OCI-LY1 (cell line): ENCODE results near the gene KRT6A.

Source experiments
- H2AFZ ChIP-seq: fragments of 200-600 bp; sonication (generic), shearing (Covaris generic); 2 replicates; pipeline ENCODE4 v1.6.0; 2014; ENCODE audit warnings: antibody characterized with exemption, mild to moderate bottlenecking, low read length
- H3F3A ChIP-seq: fragments of 200-600 bp; sonication (generic), shearing (Covaris generic); 2 replicates; pipeline ENCODE4 v1.6.0; 2014; ENCODE audit warnings: mild to moderate bottlenecking, antibody characterized with exemption, low read length, moderate library complexity; ENCODE audit not compliant: insufficient read depth
- H3K27ac ChIP-seq: fragments of 200-600 bp; sonication (generic); 2 replicates; pipeline ENCODE4 v1.5.1; 2014; ENCODE audit warnings: low read length, mixed run types, mild to moderate bottlenecking, low read depth; ENCODE audit not compliant: poor library complexity, severe bottlenecking
- H3K27me3 ChIP-seq: fragments of 200-600 bp; sonication (generic); 2 replicates; pipeline ENCODE4 v1.6.0; 2014; ENCODE audit warnings: antibody characterized with exemption, mild to moderate bottlenecking, low read length, moderate library complexity; ENCODE audit not compliant: insufficient read depth
- H3K36me3 ChIP-seq: fragments of 200-600 bp; sonication (generic); 2 replicates; pipeline ENCODE4 v1.6.1; 2014; ENCODE audit warnings: mild to moderate bottlenecking, antibody characterized with exemption, low read length, moderate library complexity, mixed read lengths; ENCODE audit not compliant: insufficient read depth
- H3K4me1 ChIP-seq: fragments of 200-600 bp; sonication (generic); 2 replicates; pipeline ENCODE4 v1.5.1; 2014; ENCODE audit warnings: mild to moderate bottlenecking, low read length, moderate library complexity; ENCODE audit not compliant: insufficient read depth, severe bottlenecking
- H3K4me2 ChIP-seq: fragments of 200-600 bp; sonication (generic), shearing (Covaris generic); 2 replicates; pipeline ENCODE4 v1.6.1; 2014; ENCODE audit warnings: low read length
- H3K4me3 ChIP-seq: fragments of 200-600 bp; sonication (generic); 2 replicates; pipeline ENCODE4 v1.5.1; 2014; ENCODE audit warnings: low read length, low read depth, mild to moderate bottlenecking, mixed read lengths; ENCODE audit not compliant: poor library complexity, severe bottlenecking
- H3K79me2 ChIP-seq: fragments of 200-600 bp; shearing (Covaris generic); 2 replicates; pipeline ENCODE4 v1.6.1; 2016; ENCODE audit warnings: mixed run types, low read length, mixed read lengths; ENCODE audit not compliant: insufficient read depth
- H3K9ac ChIP-seq: fragments of 200-600 bp; sonication (generic), shearing (Covaris generic); 2 replicates; pipeline ENCODE4 v1.6.1; 2014; ENCODE audit warnings: mild to moderate bottlenecking, low read length, mixed read lengths
- H3K9me2 ChIP-seq: fragments of 200-600 bp; sonication (generic), shearing (Covaris generic); 2 replicates; pipeline ENCODE4 v1.6.1; 2014; ENCODE audit warnings: low read depth, mild to moderate bottlenecking, low read length, mixed read lengths
- H3K9me3 ChIP-seq: fragments of 200-600 bp; shearing (Covaris generic); 2 replicates; pipeline ENCODE4 v1.6.1; 2014; ENCODE audit warnings: low read length, mixed read lengths
- H4K20me1 ChIP-seq: fragments of 200-600 bp; sonication (generic), shearing (Covaris generic); 2 replicates; pipeline ENCODE4 v1.6.0; 2016; ENCODE audit warnings: mild to moderate bottlenecking, low read length; ENCODE audit not compliant: insufficient read depth
- EZH2 ChIP-seq: fragments of 200-600 bp; sonication (generic), shearing (Covaris generic); IDR thresholded peaks from 2 replicates; pipeline ENCODE4 v1.8.0; 2017; ENCODE audit warnings: borderline replicate concordance, mixed run types, mild to moderate bottlenecking, antibody characterized with exemption, low read length, moderate library complexity, mixed read lengths
- TF ChIP-seq, protein P1 (sequence below): fragments of 200-600 bp; sonication (generic), shearing (Covaris generic); IDR thresholded peaks from 2 replicates; pipeline ENCODE4 v1.5.1; 2017; ENCODE audit warnings: mild to moderate bottlenecking, antibody characterized with exemption, low read length, moderate library complexity, mixed read lengths

Gene KRT6A

DNA sequence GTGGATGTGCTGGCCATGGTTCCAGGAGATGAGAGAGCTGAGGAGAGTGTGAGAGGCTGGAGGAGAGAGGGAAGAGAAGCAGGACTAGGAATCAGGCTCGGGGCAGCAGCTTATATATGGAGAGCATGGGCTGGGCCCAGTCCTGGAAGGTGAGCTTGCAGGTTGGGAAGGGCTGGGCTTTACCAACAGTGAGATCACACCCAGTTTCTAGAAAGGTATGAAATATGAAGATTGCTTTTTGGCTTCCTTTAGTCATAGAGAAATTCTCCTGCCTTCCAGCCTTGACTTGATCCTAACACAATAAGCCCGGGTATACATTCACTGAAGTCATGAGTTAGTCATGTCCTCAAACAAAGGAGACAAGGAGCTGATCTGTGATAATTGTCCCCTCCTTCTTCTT is at the start of gene KRT6A:
KRT6A (minus strand) TSS at position 86 of the 400 bp plus-strand sequence; CDS start at position 17, 69 bp downstream.
- TF ChIP-seq EZH2, result no peak
- TF ChIP-seq, protein P1, sequence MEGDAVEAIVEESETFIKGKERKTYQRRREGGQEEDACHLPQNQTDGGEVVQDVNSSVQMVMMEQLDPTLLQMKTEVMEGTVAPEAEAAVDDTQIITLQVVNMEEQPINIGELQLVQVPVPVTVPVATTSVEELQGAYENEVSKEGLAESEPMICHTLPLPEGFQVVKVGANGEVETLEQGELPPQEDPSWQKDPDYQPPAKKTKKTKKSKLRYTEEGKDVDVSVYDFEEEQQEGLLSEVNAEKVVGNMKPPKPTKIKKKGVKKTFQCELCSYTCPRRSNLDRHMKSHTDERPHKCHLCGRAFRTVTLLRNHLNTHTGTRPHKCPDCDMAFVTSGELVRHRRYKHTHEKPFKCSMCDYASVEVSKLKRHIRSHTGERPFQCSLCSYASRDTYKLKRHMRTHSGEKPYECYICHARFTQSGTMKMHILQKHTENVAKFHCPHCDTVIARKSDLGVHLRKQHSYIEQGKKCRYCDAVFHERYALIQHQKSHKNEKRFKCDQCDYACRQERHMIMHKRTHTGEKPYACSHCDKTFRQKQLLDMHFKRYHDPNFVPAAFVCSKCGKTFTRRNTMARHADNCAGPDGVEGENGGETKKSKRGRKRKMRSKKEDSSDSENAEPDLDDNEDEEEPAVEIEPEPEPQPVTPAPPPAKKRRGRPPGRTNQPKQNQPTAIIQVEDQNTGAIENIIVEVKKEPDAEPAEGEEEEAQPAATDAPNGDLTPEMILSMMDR, result no peak
- Histone ChIP-seq H3K36me3 (no peaks in the 10 kb centered on the region), H3K4me2 (no peak within 1 kb of the TSS), H3K9me3 (no peaks in the 10 kb centered on the region), H2AFZ (no peak within 1 kb of the TSS), H3K9ac (no peak within 1 kb of the TSS), H3K4me3 (no peak within 1 kb of the TSS), H4K20me1 (no peaks in the 10 kb centered on the region), H3K9me2 (no peaks in the 10 kb centered on the region), H3K27ac (no peak within 1 kb of the TSS), H3K27me3 (no peaks in the 10 kb centered on the region), H3F3A (no peaks in the 10 kb centered on the region), H3K4me1 (no peaks in the 10 kb centered on the region), H3K79me2 (no peaks in the 10 kb centered on the region)

DNA sequence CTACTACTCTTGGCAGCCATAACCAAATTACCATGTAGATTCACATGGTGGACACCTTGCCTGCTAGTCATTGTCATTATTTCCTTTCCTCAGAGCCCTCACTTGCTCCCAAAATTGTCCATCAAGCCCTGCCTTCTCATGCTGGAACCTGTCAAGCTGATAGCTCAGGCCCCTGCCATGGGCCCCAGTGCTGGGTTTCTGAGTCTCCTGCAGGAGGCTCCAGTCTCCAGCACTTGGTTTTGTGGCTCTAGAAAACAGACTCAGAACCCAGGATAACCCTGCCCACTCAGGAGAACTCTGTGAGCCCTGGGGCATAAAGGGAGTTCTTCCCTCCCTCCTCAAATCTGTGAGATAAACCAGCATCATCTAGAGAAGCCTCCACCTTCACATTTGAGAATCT is 49.1 kb upstream of the KRT6A start:
- Histone ChIP-seq H2AFZ (no peak overlapping the region), H4K20me1 (no peaks in the 10 kb centered on the region), H3K4me3 (no peak overlapping the region), H3K9me2 (no peaks in the 10 kb centered on the region), H3K36me3 (no peaks in the 10 kb centered on the region), H3K27me3 (no peaks in the 10 kb centered on the region), H3F3A (no peaks in the 10 kb centered on the region), H3K4me1 (no peaks in the 10 kb centered on the region), H3K27ac (no peak overlapping the region), H3K9me3 (no peaks in the 10 kb centered on the region), H3K4me2 (no peak overlapping the region), H3K79me2 (no peaks in the 10 kb centered on the region), H3K9ac (no peak overlapping the region)
- TF ChIP-seq, protein P1, result no peak
- no peak for TF ChIP-seq EZH2

DNA sequence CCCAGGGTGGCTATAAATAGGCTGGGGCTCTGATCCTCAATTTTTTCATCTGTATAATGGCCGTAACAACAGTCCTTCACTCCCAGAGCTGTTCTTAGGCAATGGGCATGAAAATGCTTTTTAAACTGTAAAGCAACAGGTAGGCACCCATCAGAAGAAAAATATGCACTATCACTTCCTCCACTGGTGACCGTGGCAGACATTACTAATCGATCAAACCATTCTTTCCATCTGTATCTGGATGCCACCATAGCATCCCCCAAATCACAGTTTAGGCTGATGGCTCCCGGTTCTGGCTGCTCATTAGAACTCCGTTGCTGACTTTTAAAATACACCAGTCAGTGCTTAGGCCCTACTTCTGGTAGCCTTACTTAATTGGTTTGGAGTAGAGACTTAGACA is 48.7 kb upstream of the KRT6A start:
- H3K9ac ChIP-seq, result no peak overlapping the region
- H3K9me2 ChIP-seq, result no peaks in the 10 kb centered on the region
- H3K27ac ChIP-seq, result no peak overlapping the region
- H3K4me3 ChIP-seq, result no peak overlapping the region
- no peaks in the 10 kb centered on the region for H4K20me1 ChIP-seq
- H3K4me2 ChIP-seq, result no peak overlapping the region
- TF ChIP-seq, protein P1, result no peak
- no peak for TF ChIP-seq EZH2
- H3K9me3 ChIP-seq, result no peaks in the 10 kb centered on the region
- no peaks in the 10 kb centered on the region for H3K79me2 ChIP-seq
- H3K4me1 ChIP-seq, result no peaks in the 10 kb centered on the region
- no peaks in the 10 kb centered on the region for H3F3A ChIP-seq
- no peaks in the 10 kb centered on the region for H3K27me3 ChIP-seq
- no peaks in the 10 kb centered on the region for H3K36me3 ChIP-seq
- H2AFZ ChIP-seq, result no peak overlapping the region
